KOPT-K1 (cell line): ENCODE data around the gene PPBP.
"Not testable (repeated sequence)": the region's sequence is repeated elsewhere in the genome, so short reads cannot be mapped to it uniquely, and the experiment has no call there.

Experiments used
- H3K27ac ChIP-seq: fragments of 200-600 bp; sonication (generic); 2 replicates; pipeline ENCODE4 v1.5.1; 2016; ENCODE audit warnings: antibody characterized with exemption, mild to moderate bottlenecking, low read depth, low read length; ENCODE audit not compliant: poor library complexity, severe bottlenecking
- H3K36me3 ChIP-seq: fragments of 200-600 bp; sonication (generic); 2 replicates; pipeline ENCODE4 v1.5.1; 2017; ENCODE audit warnings: antibody characterized with exemption, mild to moderate bottlenecking, low read length, moderate library complexity; ENCODE audit not compliant: insufficient read depth
- H3K9me3 ChIP-seq: fragments of 200-600 bp; sonication (generic); 2 replicates; pipeline ENCODE4 v1.5.1; 2017; ENCODE audit warnings: antibody characterized with exemption, low read length, mild to moderate bottlenecking; ENCODE audit not compliant: insufficient read depth, poor library complexity, severe bottlenecking

Gene PPBP

GRCh38 chr4:74009307-74009706, 21.3 kb upstream of the PPBP start:
- Histone ChIP-seq H3K9me3 (no peaks in the 10 kb centered on the region), H3K27ac (no peak overlapping the region), H3K36me3 (no peaks in the 10 kb centered on the region)

- H3K9me3 ChIP-seq: no peaks in the 10 kb centered on the region
- no peaks in the 10 kb centered on the region for H3K36me3 ChIP-seq
- H3K27ac ChIP-seq: no peak overlapping the region
Observed at GRCh38 chr4:74006009-74006476, 18.1 kb upstream of the PPBP start.

GRCh38 chr4:74005528-74005927, 17.5 kb upstream of the PPBP start:
- Histone ChIP-seq H3K9me3 (no peaks in the 10 kb centered on the region), H3K36me3 (no peaks in the 10 kb centered on the region), H3K27ac (no peak overlapping the region)

GRCh38 chr4:74004668-74005067, 16.7 kb upstream of the PPBP start:
- Histone ChIP-seq H3K27ac (no peak overlapping the region), H3K36me3 (no peaks in the 10 kb centered on the region), H3K9me3 (no peaks in the 10 kb centered on the region)

GRCh38 chr4:74000301-74000700, 12.3 kb upstream of the PPBP start:
- Histone ChIP-seq H3K36me3 (no peaks in the 10 kb centered on the region), H3K9me3 (no peaks in the 10 kb centered on the region), H3K27ac (no peak overlapping the region)

GRCh38 chr4:73998040-73999011, 10.3 kb upstream of the PPBP start, which contains the start of gene CXCL5:
CXCL5 (minus strand) TSS chr4:73998677; CDS start chr4:73998581, 96 bp downstream.
- Histone ChIP-seq H3K9me3 (no peaks in the 10 kb centered on the region), H3K36me3 (no peaks in the 10 kb centered on the region), H3K27ac (no peak within 1 kb of the TSS)

- no peaks in the 10 kb centered on the region for H3K36me3 ChIP-seq
- no peak overlapping the region for H3K27ac ChIP-seq
- no peaks in the 10 kb centered on the region for H3K9me3 ChIP-seq
Observed at GRCh38 chr4:73992050-73992449, 4.1 kb upstream of the PPBP start.

- no peak overlapping the region for H3K27ac ChIP-seq
- no peaks in the 10 kb centered on the region for H3K9me3 ChIP-seq
- no peaks in the 10 kb centered on the region for H3K36me3 ChIP-seq
Observed at GRCh38 chr4:73991742-73992000, 3.7 kb upstream of the PPBP start.

GRCh38 chr4:73990988-73991741, 3.2 kb upstream of the PPBP start:
- H3K27ac ChIP-seq: no peak overlapping the region

GRCh38 chr4:73989928-73990327, 1.9 kb upstream of the PPBP start:
- no peaks in the 10 kb centered on the region for H3K36me3 ChIP-seq
- H3K9me3 ChIP-seq: no peaks in the 10 kb centered on the region
- H3K27ac ChIP-seq: no peak overlapping the region

More at GRCh38 chr4:73990988-73991741, 3.2 kb upstream of the PPBP start:
- H3K36me3 ChIP-seq: no peaks in the 10 kb centered on the region
- no peaks in the 10 kb centered on the region for H3K9me3 ChIP-seq

- H3K9me3 ChIP-seq: no peaks in the 10 kb centered on the region
Observed at GRCh38 chr4:73989031-73989430, 1.0 kb upstream of the PPBP start.

GRCh38 chr4:73985528-73985852, 2.5 kb downstream of the PPBP start:
- no peaks in the 10 kb centered on the region for H3K9me3 ChIP-seq
- H3K36me3 ChIP-seq: no peaks in the 10 kb centered on the region
- H3K27ac ChIP-seq: no peak overlapping the region

More at GRCh38 chr4:73989031-73989430, 1.0 kb upstream of the PPBP start:
- H3K27ac ChIP-seq: no peak overlapping the region
- H3K36me3 ChIP-seq: no peaks in the 10 kb centered on the region

- Histone ChIP-seq H3K27ac (no peak overlapping the region), H3K36me3 (no peaks in the 10 kb centered on the region), H3K9me3 (no peaks in the 10 kb centered on the region)
Observed at GRCh38 chr4:73984736-73985527, 3.1 kb downstream of the PPBP start.

GRCh38 chr4:73981175-73981574, 6.8 kb downstream of the PPBP start:
- not testable (repeated sequence) for H3K36me3 ChIP-seq, H3K27ac ChIP-seq, H3K9me3 ChIP-seq

- H3K27ac ChIP-seq: no peak overlapping the region
- H3K9me3 ChIP-seq: no peaks in the 10 kb centered on the region
- no peaks in the 10 kb centered on the region for H3K36me3 ChIP-seq
Observed at GRCh38 chr4:73979407-73979957, 8.5 kb downstream of the PPBP start.
